SH-SY5Y (cell line): Measurements from ENCODE around the gene PRUNE1.

Source experiments
- GATA2 ChIP-seq: IDR thresholded peaks from 2 replicates; pipeline ENCODE4 v1.6.1; 2011; ENCODE audit warnings: mild to moderate bottlenecking, low read depth, low read length
- GATA3 ChIP-seq: IDR thresholded peaks from 2 replicates; pipeline ENCODE4 v1.6.1; 2011; ENCODE audit warnings: low read depth, mild to moderate bottlenecking, low read length, moderate library complexity

The PRUNE1 gene

DNA sequence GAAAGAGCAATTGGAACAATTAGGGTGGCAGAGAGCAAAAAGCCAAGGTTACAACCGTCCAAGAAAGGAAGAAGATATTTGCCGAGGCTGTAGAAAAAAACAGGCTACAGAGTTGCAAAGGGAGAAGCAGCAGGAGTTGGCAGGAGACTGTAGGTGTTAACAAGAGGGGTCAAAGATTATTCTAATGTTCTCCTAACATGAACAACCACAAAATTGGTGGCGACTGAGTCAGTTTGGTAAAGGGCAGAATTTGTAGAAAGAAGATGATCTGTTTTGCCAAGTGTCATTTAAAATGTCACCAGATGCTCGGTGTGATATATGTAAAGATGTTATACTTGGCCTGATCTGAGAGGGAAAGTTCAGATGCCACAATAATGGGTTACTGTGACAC lies 401 bp upstream of the PRUNE1 start:
- TF ChIP-seq GATA3 (no peak), GATA2 (no peak)

DNA sequence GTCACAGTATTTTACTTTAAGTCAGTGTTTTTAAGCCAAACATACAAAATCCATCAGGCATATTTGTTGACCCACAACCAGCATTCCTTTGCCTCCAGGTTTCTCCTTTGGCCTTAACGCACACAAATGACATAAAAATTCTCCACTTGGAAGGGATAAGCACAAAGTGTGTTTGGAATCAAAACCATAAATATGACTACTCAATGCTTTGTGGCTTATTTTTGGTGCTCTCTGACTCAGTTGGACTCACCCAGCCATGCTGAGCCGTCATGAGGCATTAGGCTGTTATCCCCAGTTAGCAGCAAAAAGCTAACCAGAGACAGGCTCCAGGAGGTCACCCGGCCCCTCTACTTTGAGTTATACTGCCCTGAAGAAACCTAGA lies 948 bp downstream of the PRUNE1 start:
- no peak for TF ChIP-seq GATA3

DNA sequence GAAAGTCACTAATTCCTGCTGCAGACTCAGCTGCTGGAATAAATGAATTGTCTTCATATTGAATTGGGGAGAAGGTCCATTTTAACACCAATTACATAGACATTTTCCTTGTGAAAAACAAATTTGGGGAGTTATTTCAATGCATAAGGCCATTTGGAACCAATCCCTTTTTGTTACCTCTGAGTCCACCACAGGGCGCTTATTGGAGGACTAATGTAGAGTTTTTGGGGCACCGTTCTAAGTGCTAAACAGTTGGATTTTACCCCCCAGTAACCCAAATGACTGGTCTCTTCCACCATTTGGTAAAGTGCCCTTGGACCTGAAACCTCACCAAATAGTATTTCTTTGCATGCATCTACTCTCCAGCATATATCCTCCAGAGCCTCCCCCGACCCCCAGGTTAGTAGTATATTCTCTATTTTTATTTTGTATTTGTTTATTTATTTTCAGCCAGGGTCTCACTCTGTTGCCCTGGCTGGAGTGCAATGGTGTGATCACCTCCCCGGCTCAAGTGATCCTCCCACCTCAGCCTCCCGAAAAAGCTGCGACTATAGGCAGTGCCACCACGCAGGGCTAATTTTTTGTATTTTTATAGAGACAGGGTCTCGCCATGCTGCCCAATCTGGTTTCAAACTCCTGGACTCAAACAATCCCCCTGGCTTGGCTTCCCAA lies 1.6 kb downstream of the PRUNE1 start:
- TF ChIP-seq GATA3 (no peak), GATA2 (no peak)

DNA sequence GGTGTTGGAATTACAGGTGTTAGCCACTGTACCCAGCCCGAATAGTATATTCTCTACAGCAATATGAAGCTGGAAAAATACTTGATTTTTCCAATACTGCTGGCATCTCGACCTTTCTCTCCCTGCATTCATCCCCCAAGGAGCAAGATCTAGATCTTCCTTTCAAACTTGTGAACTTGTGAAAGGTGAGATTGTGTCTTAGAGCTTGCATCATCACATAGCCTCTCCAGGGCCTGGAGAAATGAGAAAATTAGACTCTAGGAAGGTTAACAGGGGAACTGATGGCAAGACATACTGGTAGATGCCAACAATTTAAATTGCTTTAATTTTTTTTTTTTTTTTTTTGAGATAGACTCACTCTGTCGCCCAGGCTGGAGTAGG lies 2.1 kb downstream of the PRUNE1 start:
- TF ChIP-seq GATA2 (no peak), GATA3 (no peak)

DNA sequence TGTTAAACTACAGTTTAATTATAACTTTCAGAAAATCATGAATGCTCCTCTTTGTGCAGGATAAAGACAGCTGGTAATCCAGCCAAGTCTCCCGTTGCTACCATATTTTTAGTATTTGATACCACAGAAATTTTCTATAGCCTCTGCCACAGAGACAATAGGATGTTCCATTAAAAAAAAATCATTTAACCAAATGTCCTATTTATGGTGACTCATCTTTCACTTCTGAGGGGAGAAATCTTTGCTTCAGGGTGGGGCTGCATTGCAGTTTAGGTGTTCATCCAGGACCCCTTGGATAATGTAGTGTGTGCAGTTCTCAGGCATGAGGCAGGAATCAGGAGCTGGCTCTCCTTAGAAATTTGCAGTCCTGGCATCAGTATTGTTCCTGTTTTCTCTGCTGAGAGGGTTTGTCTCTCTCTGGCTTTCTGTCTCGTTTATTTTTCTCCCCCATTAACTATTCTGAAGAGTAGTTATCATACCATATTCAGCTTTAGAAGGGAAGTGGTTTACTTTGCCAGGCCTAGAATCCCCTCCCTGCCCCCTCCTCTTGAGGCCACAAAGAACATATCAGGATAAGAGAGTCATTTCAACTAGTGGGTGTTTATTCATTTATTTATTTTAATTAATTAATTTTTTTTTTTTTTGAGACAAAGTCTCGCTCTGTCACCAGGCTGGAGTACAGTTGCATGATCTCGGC lies 3.1 kb downstream of the PRUNE1 start:
- TF ChIP-seq GATA2, result no peak
- TF ChIP-seq GATA3, result no peak

DNA sequence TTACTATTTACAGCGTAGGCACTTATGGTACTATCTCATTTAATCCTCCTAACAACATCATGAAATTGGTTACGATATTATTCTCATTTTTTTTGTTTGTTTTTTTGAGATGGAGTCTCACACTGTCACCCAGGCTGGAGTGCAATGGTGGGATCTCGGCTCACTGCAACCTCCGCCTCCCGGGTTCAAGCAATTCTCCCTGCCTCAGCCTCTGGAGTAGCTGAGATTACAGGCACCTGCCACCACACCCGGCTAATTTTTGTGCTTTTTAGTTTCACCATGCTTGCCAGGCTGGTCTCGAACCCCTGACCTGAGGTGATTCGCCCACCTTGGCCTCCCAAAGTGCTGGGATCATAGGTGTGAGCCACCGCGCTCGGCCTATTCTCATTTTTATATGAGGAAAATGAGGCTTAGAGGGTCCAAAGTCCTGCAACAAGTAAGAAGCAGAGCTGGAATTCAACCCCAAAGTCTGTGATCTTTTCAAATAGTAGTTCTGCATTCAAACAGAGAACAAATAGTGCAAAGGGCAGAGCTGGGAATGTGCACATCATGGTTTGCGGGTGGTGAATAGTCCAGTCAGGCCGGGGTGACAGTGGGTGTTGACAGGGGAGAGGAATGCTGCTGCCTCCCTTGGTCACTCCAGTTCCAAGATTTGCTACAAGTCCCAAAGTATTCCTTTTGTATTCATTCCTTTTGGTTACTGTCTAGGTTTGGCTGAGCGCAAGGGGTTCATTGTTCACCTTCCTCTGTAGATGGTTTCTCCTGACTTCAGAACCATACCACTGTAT lies 4.6 kb downstream of the PRUNE1 start:
- TF ChIP-seq GATA2 (no peak), GATA3 (no peak)

DNA sequence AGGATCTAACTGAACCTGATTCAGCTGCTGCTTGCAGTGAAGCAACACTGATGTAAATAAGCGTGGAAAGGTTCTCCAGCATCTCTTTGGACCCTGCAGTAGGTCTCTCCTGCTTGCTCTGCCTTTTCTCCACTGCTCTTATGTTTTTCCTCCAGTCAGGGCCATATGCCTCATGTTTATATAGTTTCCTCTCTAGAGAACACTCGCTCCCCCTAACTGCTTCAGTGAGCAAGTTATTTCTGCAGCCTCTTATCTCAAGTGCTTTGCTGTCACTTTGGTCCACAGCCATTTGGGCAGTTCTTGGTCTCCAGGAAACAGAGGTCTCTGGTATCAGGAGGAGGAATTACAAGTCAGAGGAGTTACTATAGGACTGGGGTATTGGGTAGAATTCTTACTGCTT lies 5.3 kb downstream of the PRUNE1 start:
- TF ChIP-seq GATA3, result no peak
- TF ChIP-seq GATA2, result no peak

DNA sequence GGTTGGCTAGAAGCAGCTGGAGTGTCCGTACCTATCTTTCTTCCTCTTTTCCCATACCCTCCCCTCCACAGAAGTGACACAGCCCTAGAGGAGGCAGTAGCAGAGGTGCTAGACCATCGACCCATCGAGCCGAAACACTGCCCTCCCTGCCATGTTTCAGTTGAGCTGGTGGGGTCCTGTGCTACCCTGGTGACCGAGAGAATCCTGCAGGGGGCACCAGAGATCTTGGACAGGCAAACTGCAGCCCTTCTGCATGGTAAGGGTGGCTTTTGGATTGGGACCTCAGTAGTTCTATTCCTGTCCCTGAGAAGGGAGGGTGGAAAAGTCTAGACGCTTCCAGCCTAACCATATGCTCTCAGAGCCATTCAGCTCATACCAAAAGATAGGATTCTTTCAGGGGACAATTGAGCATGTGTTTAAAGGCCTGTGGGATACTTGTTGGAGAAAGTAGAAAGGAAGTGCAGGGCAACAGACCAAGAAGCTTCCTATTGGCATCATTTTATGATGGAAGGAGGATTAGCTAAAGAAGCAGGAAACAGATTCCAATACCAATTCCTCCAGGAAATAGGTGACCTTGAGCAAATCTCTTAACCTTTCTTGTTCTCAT lies 16.4 kb downstream of the PRUNE1 start:
- TF ChIP-seq GATA3 (no peak), GATA2 (no peak)

DNA sequence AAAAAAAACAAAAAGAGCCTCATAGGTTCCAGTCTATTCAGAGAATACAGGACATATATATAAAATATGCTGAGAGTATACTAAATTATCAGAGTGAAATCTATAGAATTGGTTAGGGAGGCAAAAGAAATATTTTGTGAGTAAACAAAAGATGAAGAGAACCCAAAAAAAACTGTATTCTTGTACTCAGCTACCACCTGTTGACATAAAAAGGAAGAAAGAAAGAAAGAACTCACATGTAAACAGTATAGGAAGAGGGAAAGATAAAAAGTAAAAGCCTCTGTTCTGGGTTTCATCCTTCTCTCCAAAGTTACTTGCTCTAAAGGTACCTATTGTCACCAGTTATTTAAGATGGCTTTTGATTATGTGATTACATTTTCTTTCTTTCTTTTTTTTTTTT lies 18.2 kb downstream of the PRUNE1 start:
- no peak for TF ChIP-seq GATA3
- no peak for TF ChIP-seq GATA2

DNA sequence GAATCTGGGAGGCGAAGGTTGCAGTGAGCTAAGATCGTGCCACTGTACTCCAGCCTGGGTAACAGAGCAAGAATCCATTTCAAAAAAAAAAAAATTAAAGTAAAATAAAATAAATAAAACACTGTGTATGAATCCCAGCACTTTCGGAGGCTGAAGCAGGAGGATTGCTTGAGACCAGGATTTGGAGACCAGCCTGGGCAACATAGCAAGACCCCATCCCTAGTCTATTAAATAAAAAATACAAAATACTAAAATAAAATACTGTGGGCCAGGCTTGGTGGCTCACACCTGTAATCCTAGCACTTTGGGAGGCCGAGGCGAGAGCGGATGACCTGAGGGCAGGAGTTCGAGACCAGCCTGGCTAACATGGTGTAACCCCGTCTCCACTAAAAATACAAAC lies 23.9 kb downstream of the PRUNE1 start:
- TF ChIP-seq GATA2 (no peak), GATA3 (no peak)

DNA sequence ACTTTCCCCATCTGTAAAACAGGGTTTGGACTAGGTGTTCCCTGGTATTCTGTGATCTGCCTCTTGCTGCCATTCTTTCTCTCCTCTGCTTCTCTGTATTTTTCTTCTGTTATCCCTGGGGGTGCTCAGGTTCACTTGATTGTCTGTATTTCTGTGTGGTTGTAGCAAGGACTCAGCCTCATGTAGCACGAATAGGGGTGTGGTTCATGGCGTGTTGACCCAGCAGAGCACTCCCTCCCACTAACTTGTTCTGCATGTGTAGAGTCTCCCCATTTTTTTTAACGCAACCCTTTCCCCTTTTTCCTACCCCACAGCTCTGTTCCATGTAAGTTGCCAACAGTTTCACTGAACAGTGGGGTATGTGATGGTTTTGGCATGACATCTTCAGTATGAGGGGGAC lies 26.9 kb downstream of the PRUNE1 start:
- TF ChIP-seq GATA2 (no peak), GATA3 (no peak)

DNA sequence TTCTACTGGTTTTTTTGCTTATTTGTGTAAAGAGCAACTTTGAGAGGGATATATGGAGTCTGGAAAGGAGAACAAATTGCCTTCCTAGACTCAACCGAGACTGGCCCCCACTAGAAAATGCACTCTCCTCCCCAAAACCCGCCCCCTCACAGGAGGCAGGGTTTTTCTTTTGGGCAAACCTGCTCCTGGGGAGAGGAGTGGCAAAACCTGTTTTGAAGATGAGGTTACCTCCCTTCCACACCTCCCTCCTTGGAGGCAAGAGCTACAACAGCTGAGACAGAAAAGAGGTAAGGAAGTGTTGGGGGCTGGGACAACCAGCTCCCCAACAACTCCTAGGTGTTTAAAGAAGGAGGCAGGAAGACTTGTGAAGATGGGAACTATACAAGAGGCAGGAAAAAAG lies 28.1 kb downstream of the PRUNE1 start, which contains the start of gene BNIPL:
TSS of gene BNIPL (plus strand) at position 231 of the 400 bp plus-strand sequence. CDS start at position 371, 140 bp downstream.
- TF ChIP-seq GATA2, result no peak
- TF ChIP-seq GATA3, result no peak

DNA sequence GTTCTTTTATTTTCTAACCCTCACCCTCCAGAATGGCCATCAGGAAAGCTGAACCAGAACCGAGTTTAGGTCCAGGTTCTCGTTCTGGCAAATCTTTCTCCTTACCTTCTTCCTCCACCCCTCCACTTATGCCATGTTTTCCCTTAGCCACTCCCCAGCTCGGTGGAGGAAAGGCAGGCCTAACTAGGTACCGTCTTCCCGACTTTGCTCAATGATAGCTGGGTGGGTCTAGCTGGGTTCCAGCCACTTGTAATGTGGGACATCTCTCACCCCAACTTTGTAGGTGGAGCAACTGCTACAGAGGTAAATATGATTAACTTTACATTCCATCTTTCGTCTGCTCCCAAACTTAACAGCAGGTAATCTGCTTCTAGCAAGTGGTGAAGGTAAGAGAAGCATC lies 28.8 kb downstream of the PRUNE1 start:
- TF ChIP-seq GATA3 (no peak), GATA2 (no peak)

DNA sequence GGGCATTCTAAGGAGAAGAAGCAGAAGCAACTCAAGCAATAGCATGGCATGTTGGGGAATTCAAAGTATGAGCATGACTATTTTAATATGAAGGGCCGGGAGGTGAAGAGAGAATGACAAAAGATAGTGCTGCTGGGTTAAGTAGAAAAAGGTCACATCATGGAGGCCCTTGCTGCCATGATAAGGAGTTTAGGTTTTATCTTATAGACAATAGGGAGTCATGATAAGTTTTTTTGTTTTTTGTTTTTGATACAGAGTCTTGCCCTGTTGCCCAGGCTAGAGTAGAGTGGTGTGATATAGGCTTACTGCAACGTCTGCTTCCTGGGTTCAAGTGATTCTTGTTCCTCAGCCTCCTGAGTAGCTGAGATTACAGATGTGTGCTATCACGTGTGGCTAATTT lies 31.3 kb downstream of the PRUNE1 start:
- TF ChIP-seq GATA3 (no peak), GATA2 (no peak)

DNA sequence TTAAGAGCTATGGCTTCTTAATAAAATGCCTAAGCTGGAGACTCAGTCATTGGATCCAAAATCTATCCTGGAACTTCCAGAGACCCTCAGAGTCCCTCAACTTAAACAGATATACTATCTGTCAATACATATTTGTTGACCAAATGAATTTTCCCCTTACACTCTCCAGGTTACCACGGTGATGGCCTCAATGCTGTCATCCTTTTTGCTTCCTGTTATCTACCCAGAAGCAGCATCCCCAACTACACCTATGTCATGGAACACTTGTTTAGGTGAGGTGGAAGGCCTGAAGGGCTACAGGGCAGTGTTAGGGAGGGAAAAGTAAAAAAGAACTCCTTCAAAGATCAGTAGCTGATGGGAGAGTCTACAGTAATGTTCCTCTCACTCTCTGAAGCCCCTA lies 34.9 kb downstream of the PRUNE1 start:
- TF ChIP-seq GATA3 (no peak), GATA2 (no peak)

DNA sequence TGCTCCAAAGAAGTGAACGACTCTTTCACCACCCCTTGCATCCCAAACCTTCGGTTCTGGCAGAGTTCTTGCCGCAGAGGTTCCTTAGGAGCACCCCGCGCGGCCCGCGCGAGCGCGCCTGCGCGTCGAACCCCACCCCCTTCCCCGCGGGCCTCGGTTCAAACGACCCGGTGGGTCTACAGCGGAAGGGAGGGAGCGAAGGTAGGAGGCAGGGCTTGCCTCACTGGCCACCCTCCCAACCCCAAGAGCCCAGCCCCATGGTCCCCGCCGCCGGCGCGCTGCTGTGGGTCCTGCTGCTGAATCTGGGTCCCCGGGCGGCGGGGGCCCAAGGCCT lies 39.3 kb downstream of the PRUNE1 start, which contains the start of gene C1orf56:
TSS of gene C1orf56 (plus strand) at position 161 of the 334 bp plus-strand sequence. CDS start at position 258, 97 bp downstream.
- TF ChIP-seq GATA2 (no peak), GATA3 (no peak)
